DND-41 (cell line): ENCODE measurements around the gene SDK2.

Experiments used
- ATAC-seq: fragments of 200-7000 bp; cut with Tn5 transposase; 3 replicates; pipeline ENCODE4 v1.9.1; 2021; ENCODE audit warnings: low read depth; ENCODE audit not compliant: insufficient read depth
- DNase-seq: peaks from one replicate; pipeline ENCODE4 v3.0.0-alpha.2; 2020
- H2AFZ ChIP-seq: 2 replicates; pipeline ENCODE4 v1.6.0; 2012; ENCODE audit warnings: low read depth, low read length
- H3K27ac ChIP-seq: 2 replicates; pipeline ENCODE4 v1.5.1; 2012; ENCODE audit warnings: low read length, inconsistent platforms
- H3K27me3 ChIP-seq: fragments of 200-600 bp; sonication (generic); 2 replicates; pipeline ENCODE4 v1.6.0; 2012; ENCODE audit warnings: low read length, mild to moderate bottlenecking, inconsistent platforms; ENCODE audit not compliant: insufficient read depth, poor library complexity
- H3K36me3 ChIP-seq: 2 replicates; pipeline ENCODE4 v1.5.1; 2012; ENCODE audit warnings: low read length, inconsistent platforms; ENCODE audit not compliant: insufficient read depth
- H3K4me1 ChIP-seq: 2 replicates; pipeline ENCODE4 v1.5.1; 2012; ENCODE audit warnings: mild to moderate bottlenecking, low read length; ENCODE audit not compliant: insufficient read depth
- H3K4me2 ChIP-seq: 2 replicates; pipeline ENCODE4 v1.6.0; 2012; ENCODE audit warnings: mild to moderate bottlenecking, moderate library complexity, low read length, inconsistent platforms; ENCODE audit not compliant: insufficient read depth
- H3K4me3 ChIP-seq, 2 experiments: fragments of 200-600 bp in 1 of 2; shearing (Covaris generic) in 1 of 2; 2 replicates each; pipeline ENCODE4 v1.5.1; 2012 to 2016; ENCODE audit warnings: inconsistent platforms in 2 of 2, low read length in 2 of 2, mild to moderate bottlenecking in 2 of 2, low read depth in 1 of 2, moderate library complexity in 1 of 2
- H3K79me2 ChIP-seq: 2 replicates; pipeline ENCODE4 v1.6.0; 2012; ENCODE audit warnings: low read length, inconsistent platforms; ENCODE audit not compliant: insufficient read depth
- H3K9ac ChIP-seq: 2 replicates; pipeline ENCODE4 v1.6.0; 2012; ENCODE audit warnings: low read depth, mild to moderate bottlenecking, inconsistent platforms, low read length, moderate library complexity
- H3K9me3 ChIP-seq: 2 replicates; pipeline ENCODE4 v1.5.1; 2012; ENCODE audit warnings: low read length, moderate library complexity, mild to moderate bottlenecking, inconsistent platforms; ENCODE audit not compliant: insufficient read depth, severe bottlenecking
- H4K20me1 ChIP-seq: 2 replicates; pipeline ENCODE4 v1.6.0; 2012; ENCODE audit warnings: low read length; ENCODE audit not compliant: insufficient read depth
- EZH2 ChIP-seq: IDR thresholded peaks from 3 replicates; pipeline ENCODE4 v1.6.1; 2012; ENCODE audit warnings: borderline replicate concordance, low read depth, mild to moderate bottlenecking, moderate library complexity, low read length, inconsistent platforms; ENCODE audit not compliant: severe bottlenecking
- TF ChIP-seq, protein P1 (sequence below): IDR thresholded peaks from 2 replicates; pipeline ENCODE4 v1.5.1; 2012; ENCODE audit warnings: borderline replicate concordance, low read length, moderate library complexity, mild to moderate bottlenecking; ENCODE audit not compliant: poor library complexity, severe bottlenecking; ENCODE audit errors: extremely low read depth

The SDK2 gene

DNA sequence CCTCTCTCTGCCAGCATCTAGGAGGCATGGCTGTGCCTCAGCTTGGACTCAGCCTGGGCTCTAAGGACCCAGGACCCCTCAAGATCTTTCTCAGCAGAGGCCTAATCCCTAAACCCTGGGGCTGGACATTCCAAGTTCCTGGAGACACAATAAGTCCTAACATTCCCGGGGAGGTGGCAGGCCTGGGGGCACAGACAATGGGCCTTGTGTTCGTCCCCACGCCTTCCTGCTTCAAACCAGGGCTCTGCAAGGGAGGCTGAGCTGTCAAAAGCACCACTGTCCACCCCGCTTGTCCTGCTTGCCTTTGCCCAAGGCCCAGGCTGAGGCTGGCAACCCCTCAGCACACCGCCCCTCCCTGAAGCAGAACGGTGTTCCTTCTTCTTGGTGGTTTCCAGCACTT lies 13.7 kb downstream of the SDK2 start:
- H3K79me2 ChIP-seq: no peaks in the 10 kb centered on the region
- no peaks in the 10 kb centered on the region for H3K27me3 ChIP-seq
- no peak overlapping the region for H3K4me3 ChIP-seq
- no peaks in the 10 kb centered on the region for H3K9me3 ChIP-seq
- H3K27ac ChIP-seq: no peak overlapping the region
- H3K4me2 ChIP-seq: no peak overlapping the region
- no peak overlapping the region for H2AFZ ChIP-seq
- H3K9ac ChIP-seq: no peak overlapping the region
- H3K4me1 ChIP-seq: peaks cover 11% of the 10 kb centered on the region; the same call in 1 of the 2 replicates
- H3K36me3 ChIP-seq: no peaks in the 10 kb centered on the region
- no peak for TF ChIP-seq EZH2
- ATAC-seq (no peak), DNase-seq (no peak)
- no peaks in the 10 kb centered on the region; the same call in 1 of the 2 replicates for H4K20me1 ChIP-seq

DNA sequence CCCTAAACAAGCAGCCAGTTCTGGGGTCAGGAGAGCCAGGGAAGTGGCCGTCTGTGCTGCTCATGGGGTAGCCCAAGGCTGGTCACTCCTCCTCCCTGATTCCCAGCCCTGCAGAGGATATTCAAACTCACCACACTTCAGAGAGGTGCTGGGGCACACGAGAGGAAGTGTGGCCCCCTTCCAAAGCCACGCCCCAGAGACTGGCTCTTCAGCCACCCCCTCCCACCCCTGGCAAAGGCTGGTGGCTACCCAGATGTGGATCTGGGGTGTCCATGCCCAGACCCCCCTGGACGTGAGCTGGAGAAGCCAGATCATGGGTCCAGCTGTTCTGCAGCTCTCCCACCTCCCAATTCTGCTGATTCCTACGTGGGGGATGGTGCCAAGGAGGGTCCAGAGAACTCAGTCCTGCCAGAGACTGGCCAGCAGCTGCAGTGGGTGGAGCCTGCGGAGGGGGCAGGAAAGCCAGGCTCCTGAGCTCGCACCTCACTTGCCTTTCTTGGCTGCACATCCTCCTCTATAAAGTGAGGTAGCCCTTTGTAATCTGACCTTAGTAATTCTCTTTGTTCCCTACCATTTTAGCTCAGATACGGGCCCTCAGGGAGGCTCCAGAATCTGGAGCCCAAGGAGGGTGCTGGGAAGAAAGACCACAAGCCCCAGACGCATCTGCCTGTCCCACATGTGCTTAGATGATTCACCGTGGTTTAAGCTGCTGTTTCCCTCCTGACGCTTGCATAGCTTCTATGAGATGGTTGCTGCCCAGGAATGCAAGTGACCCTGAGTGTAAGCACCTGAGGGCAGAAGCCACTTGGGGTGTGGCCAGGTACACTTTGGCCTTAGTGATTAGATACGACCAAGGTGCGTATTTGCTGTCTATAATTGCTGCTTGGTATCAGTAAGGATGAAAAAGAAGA lies 15.3 kb downstream of the SDK2 start:
- Histone ChIP-seq H3K4me2 (no peak overlapping the region), H3K4me1 (peaks cover 11% of the 10 kb centered on the region; the same call in 1 of the 2 replicates), H4K20me1 (no peaks in the 10 kb centered on the region; the same call in 1 of the 2 replicates), H3K9me3 (no peaks in the 10 kb centered on the region), H3K36me3 (no peaks in the 10 kb centered on the region), H2AFZ (no peak overlapping the region), H3K79me2 (no peaks in the 10 kb centered on the region), H3K27me3 (no peaks in the 10 kb centered on the region), H3K27ac (no peak overlapping the region), H3K4me3 (no peak overlapping the region), H3K9ac (no peak overlapping the region)
- TF ChIP-seq EZH2: no peak
- TF ChIP-seq, protein P1, sequence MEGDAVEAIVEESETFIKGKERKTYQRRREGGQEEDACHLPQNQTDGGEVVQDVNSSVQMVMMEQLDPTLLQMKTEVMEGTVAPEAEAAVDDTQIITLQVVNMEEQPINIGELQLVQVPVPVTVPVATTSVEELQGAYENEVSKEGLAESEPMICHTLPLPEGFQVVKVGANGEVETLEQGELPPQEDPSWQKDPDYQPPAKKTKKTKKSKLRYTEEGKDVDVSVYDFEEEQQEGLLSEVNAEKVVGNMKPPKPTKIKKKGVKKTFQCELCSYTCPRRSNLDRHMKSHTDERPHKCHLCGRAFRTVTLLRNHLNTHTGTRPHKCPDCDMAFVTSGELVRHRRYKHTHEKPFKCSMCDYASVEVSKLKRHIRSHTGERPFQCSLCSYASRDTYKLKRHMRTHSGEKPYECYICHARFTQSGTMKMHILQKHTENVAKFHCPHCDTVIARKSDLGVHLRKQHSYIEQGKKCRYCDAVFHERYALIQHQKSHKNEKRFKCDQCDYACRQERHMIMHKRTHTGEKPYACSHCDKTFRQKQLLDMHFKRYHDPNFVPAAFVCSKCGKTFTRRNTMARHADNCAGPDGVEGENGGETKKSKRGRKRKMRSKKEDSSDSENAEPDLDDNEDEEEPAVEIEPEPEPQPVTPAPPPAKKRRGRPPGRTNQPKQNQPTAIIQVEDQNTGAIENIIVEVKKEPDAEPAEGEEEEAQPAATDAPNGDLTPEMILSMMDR: no peak
- ATAC-seq (no peak), DNase-seq (no peak)

DNA sequence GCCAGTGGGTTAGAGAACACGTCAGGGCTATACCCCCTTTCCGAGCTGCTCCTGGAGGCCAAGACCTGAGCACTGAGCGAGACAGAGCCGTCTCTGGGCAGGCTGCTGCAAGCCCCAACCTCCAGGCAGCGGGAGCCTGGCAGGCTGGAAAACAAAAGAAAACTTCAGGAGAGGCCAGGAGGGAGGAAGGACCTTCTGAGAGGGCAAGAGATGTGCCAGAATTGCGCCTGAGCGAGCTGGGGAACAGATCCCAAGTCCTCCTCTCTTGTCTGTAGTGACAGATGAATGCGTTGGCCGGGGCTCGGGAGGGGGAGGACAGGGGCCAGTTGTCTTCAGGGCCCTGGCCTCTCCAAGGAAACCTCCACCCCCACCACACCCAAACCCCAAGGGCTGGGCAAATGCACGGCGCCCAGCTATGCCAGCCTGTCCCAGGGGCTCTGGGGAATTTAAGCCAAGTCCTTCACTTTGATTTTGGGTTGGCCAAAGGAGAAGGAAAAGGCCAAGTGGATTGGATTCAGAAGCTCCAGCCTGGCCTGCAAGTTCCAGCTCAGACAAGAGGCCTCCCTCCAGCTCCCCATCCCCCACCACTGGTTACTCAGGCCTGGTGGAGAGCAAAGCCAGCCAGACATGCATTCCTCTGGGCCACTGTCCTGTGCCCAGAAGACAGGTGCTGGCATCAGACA lies 18.1 kb downstream of the SDK2 start:
- DNase-seq (no peak), ATAC-seq (no peak)
- Histone ChIP-seq H3K36me3 (no peaks in the 10 kb centered on the region), H4K20me1 (no peaks in the 10 kb centered on the region; the same call in 1 of the 2 replicates), H3K9ac (no peak overlapping the region), H3K9me3 (no peaks in the 10 kb centered on the region), H3K4me3 (no peak overlapping the region), H2AFZ (no peak overlapping the region), H3K27ac (no peak overlapping the region), H3K4me2 (no peak overlapping the region), H3K27me3 (peaks cover 3% of the 10 kb centered on the region), H3K79me2 (no peaks in the 10 kb centered on the region), H3K4me1 (peaks cover 11% of the 10 kb centered on the region; the same call in 1 of the 2 replicates)
- no peak for TF ChIP-seq EZH2
- TF ChIP-seq, protein P1: no peak

DNA sequence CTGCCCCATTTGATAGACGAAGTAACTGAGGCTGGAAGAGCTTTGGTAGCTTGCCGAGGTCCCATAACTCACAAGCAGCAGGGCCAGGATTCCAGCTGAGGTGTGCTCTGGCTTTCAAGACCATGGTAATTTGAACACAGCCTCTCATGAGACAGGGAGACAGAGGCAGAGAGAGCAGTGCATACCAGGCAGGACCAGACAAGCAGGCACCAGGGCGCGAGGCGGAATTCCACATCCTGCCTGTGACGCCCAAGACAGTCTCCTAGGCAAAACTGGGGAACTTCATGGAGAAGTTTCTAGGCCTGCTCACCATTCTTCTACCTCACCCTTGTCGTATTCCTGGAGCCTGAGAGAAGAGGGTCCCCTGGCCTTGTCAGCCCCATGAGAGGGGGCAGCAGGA lies 19.2 kb downstream of the SDK2 start:
- Histone ChIP-seq H3K9me3 (no peaks in the 10 kb centered on the region), H2AFZ (no peak overlapping the region), H3K9ac (no peak overlapping the region), H3K79me2 (no peaks in the 10 kb centered on the region), H4K20me1 (no peaks in the 10 kb centered on the region), H3K4me3 (no peak overlapping the region), H3K27me3 (peaks cover 3% of the 10 kb centered on the region), H3K27ac (no peak overlapping the region), H3K4me1 (peaks cover 11% of the 10 kb centered on the region; the same call in 1 of the 2 replicates), H3K36me3 (no peaks in the 10 kb centered on the region), H3K4me2 (no peak overlapping the region)
- DNase-seq (no peak), ATAC-seq (no peak)
- TF ChIP-seq, protein P1: no peak
- TF ChIP-seq EZH2: no peak
